ENCODE results near the gene GBX2. TPM values are rescaled to one million over a fixed set of nuclear protein-coding genes. Genes with fewer than 3 reads are reported as not detected.

GBX2 gene
- total RNA-seq (ENCODE audit: insufficient read depth, low replicate concordance): 6.7 TPM

GRCh38 chr2:236168110-236169080, at the start of gene GBX2:
Gene GBX2, minus strand, starts transcription at chr2:236168386. Its CDS starts 415 bp downstream, at chr2:236167971.
- DNase-seq (ENCODE audit: low spot score): peak; percentile 61

GRCh38 chr2:236217926-236218325, 49.7 kb upstream of the GBX2 start:
- no peak for DNase-seq (ENCODE audit: low spot score)

GRCh38 chr2:236216711-236217110, 48.5 kb upstream of the GBX2 start:
- DNase-seq (ENCODE audit: low spot score): no peak

GRCh38 chr2:236215761-236216333, 47.7 kb upstream of the GBX2 start:
- DNase-seq (ENCODE audit: low spot score): no peak

GRCh38 chr2:236215196-236215595, 47.0 kb upstream of the GBX2 start:
- DNase-seq (ENCODE audit: low spot score): no peak

GRCh38 chr2:236214376-236214995, 46.3 kb upstream of the GBX2 start:
- DNase-seq (ENCODE audit: low spot score): no peak

GRCh38 chr2:236211296-236211695, 43.1 kb upstream of the GBX2 start:
- DNase-seq (ENCODE audit: low spot score): no peak

GRCh38 chr2:236210536-236210935, 42.4 kb upstream of the GBX2 start:
- no peak for DNase-seq (ENCODE audit: low spot score)

GRCh38 chr2:236209996-236210395, 41.8 kb upstream of the GBX2 start:
- DNase-seq (ENCODE audit: low spot score): no peak

- DNase-seq (ENCODE audit: low spot score): no peak
Measured at GRCh38 chr2:236209535-236209934, 41.3 kb upstream of the GBX2 start.

- no peak for DNase-seq (ENCODE audit: low spot score)
Measured at GRCh38 chr2:236208019-236208926, 40.1 kb upstream of the GBX2 start.

GRCh38 chr2:236207472-236207871, 39.3 kb upstream of the GBX2 start:
- DNase-seq (ENCODE audit: low spot score): no peak

- DNase-seq (ENCODE audit: low spot score): no peak
Measured at GRCh38 chr2:236205867-236206645, 37.9 kb upstream of the GBX2 start.

- DNase-seq (ENCODE audit: low spot score): no peak
Measured at GRCh38 chr2:236204953-236205352, 36.8 kb upstream of the GBX2 start.

GRCh38 chr2:236200378-236200777, 32.2 kb upstream of the GBX2 start:
- no peak for DNase-seq (ENCODE audit: low spot score)

- no peak for DNase-seq (ENCODE audit: low spot score)
Measured at GRCh38 chr2:236196366-236196765, 28.2 kb upstream of the GBX2 start.

GRCh38 chr2:236195726-236196125, 27.5 kb upstream of the GBX2 start:
- no peak for DNase-seq (ENCODE audit: low spot score)

- no peak for DNase-seq (ENCODE audit: low spot score)
Measured at GRCh38 chr2:236194786-236195185, 26.6 kb upstream of the GBX2 start.

GRCh38 chr2:236193026-236193425, 24.8 kb upstream of the GBX2 start:
- DNase-seq (ENCODE audit: low spot score): no peak

- no peak for DNase-seq (ENCODE audit: low spot score)
Measured at GRCh38 chr2:236190674-236191073, 22.5 kb upstream of the GBX2 start.

GRCh38 chr2:236184701-236185100, 16.5 kb upstream of the GBX2 start:
- no peak for DNase-seq (ENCODE audit: low spot score)
